Body of pancreas (tissue), 4 donors: Measurements from ENCODE around the gene DUSP16.

Experiments used
- POLR2A ChIP-seq, 3 donors: fragments of 450-650 bp; IDR thresholded peaks; one replicate each; pipeline ENCODE4 v1.6.1; 2016; ENCODE audit warnings: antibody characterized with exemption in 3 of 3, mild to moderate bottlenecking in 2 of 3
- TF ChIP-seq, protein P1 (sequence below), 7 experiments: fragments of 450-650 bp in 4 of 7; fragments of 200-600 bp in 3 of 7; sonication (generic) in 3 of 7; IDR thresholded peaks; one replicate each; pipeline ENCODE4 v1.5.1; 2016 to 2019; ENCODE audit warnings: antibody characterized with exemption in 7 of 7

DNA sequence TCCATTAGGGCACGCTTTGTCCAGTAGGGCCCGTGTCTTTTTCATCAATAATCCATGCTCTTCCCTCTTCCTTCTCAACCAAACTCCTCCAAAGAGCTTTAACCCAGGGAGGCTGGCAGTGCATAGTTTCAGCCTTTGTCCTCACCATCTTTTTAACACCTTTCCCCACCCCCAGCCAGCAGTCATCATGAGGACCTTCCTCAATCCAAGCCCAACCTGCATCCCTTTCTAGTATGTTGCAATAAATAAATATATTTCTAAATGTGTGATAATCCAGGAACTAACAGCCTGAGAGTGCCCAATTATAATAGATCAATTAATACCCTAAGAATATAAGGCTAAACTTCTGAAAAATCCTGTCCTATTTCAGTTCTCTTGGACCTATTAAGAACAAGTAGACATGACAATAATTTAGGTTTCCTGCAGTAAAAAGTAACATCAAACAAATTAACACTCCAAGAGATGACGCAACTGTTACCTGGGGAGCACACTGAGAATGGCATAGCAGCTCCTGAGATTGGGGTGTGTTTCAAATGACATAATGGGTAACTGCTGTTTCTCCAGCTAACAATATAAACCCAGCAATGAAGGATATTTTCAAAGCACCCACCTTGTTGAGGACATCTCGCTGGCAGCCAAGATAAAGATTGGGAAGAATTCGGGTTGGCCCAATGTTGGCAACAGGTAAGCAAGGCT, 62.6 kb downstream of the DUSP16 start:
- TF ChIP-seq, protein P1, sequence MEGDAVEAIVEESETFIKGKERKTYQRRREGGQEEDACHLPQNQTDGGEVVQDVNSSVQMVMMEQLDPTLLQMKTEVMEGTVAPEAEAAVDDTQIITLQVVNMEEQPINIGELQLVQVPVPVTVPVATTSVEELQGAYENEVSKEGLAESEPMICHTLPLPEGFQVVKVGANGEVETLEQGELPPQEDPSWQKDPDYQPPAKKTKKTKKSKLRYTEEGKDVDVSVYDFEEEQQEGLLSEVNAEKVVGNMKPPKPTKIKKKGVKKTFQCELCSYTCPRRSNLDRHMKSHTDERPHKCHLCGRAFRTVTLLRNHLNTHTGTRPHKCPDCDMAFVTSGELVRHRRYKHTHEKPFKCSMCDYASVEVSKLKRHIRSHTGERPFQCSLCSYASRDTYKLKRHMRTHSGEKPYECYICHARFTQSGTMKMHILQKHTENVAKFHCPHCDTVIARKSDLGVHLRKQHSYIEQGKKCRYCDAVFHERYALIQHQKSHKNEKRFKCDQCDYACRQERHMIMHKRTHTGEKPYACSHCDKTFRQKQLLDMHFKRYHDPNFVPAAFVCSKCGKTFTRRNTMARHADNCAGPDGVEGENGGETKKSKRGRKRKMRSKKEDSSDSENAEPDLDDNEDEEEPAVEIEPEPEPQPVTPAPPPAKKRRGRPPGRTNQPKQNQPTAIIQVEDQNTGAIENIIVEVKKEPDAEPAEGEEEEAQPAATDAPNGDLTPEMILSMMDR (IDR thresholded peaks at IDR 0.05): no peak
- TF ChIP-seq POLR2A (IDR thresholded peaks at IDR 0.05): no peak
